ENCODE data around the gene SCFD2. TPM values are rescaled to one million over a fixed set of nuclear protein-coding genes. Genes with fewer than 3 reads are reported as not detected.

Gene SCFD2
- total RNA-seq, 1 experiment from 2014 or later: 12.4 TPM

- TF ChIP-seq CTCF (IDR thresholded peaks at IDR 0.05) (no peak), SP1 (CRISPR knock-in tag; conservative IDR thresholded peaks at IDR 0.05) (no peak), CREM (CRISPR knock-in tag; IDR thresholded peaks at IDR 0.05) (no peak)
- TF ChIP-seq, protein P1, sequence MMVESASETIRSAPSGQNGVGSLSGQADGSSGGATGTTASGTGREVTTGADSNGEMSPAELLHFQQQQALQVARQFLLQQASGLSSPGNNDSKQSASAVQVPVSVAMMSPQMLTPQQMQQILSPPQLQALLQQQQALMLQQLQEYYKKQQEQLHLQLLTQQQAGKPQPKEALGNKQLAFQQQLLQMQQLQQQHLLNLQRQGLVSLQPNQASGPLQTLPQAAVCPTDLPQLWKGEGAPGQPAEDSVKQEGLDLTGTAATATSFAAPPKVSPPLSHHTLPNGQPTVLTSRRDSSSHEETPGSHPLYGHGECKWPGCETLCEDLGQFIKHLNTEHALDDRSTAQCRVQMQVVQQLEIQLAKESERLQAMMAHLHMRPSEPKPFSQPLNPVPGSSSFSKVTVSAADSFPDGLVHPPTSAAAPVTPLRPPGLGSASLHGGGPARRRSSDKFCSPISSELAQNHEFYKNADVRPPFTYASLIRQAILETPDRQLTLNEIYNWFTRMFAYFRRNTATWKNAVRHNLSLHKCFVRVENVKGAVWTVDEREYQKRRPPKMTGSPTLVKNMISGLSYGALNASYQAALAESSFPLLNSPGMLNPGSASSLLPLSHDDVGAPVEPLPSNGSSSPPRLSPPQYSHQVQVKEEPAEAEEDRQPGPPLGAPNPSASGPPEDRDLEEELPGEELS (CRISPR knock-in tag; IDR thresholded peaks at IDR 0.05): no peak
Measured at GRCh38 chr4:52907510-52907909, 458.4 kb downstream of the SCFD2 start (continued).

DNA sequence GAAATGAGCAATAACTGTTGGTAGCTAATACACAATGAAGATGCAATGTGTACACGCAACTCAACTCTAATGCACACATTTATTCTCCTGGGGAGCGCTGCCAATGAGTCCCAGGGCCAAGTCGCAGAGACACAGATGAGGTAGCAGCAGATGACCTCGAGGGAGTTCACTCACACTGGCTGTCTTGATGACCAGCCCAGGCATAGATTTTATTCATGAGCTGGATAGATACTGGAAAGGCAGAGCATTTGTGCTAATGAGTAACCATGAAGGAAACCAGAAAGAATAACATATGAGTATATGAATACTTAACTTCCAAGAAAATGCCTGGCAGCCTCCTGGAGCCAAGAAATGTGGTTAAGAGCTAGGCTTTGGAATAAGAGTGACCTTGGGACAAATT, 461.4 kb downstream of the SCFD2 start:
- no peak for DNase-seq (ENCODE audit: low spot score)
- H3K4me1 Mint-ChIP-seq: peaks cover 11% of the 10 kb centered on the region
- TF ChIP-seq JAZF1 (CRISPR knock-in tag; IDR thresholded peaks at IDR 0.05) (no peak), ZNF317 (CRISPR knock-in tag; IDR thresholded peaks at IDR 0.05; ENCODE audit: borderline replicate concordance, low read depth) (no peak), FOXP1 (CRISPR knock-in tag; IDR thresholded peaks at IDR 0.05; ENCODE audit: borderline replicate concordance) (no peak), ZNF671 (CRISPR knock-in tag; IDR thresholded peaks at IDR 0.05) (no peak), ATF1 (CRISPR knock-in tag; IDR thresholded peaks at IDR 0.05) (no peak), OVOL2 (CRISPR knock-in tag; IDR thresholded peaks at IDR 0.05; ENCODE audit: borderline replicate concordance) (no peak), ZNF121 (CRISPR knock-in tag; IDR thresholded peaks at IDR 0.05) (no peak), ZNF232 (CRISPR knock-in tag; IDR thresholded peaks at IDR 0.05) (no peak)
- ChIA-PET CTCF (no interaction called here), POLR2A (no interaction called here)
- ATAC-seq: no peak
- H3K27me3 Mint-ChIP-seq (ENCODE audit: low read depth): peaks cover 3% of the 10 kb centered on the region
- H3K9me3 Mint-ChIP-seq: peaks cover 30% of the 10 kb centered on the region
- no peak overlapping the region for H3K4me3 Mint-ChIP-seq
- H3K27ac Mint-ChIP-seq: no peak overlapping the region
- H3K36me3 Mint-ChIP-seq: peaks cover 30% of the 10 kb centered on the region

GRCh38 chr4:52903273-52903672, 462.6 kb downstream of the SCFD2 start:
- Mint-ChIP-seq H3K4me1 (0 out of 2 replicates have a peak, but pooled peaks cover 2% of the 10 kb centered on the region), H3K9me3 (peaks cover 39% of the 10 kb centered on the region), H3K27ac (no peak overlapping the region), H3K27me3 (ENCODE audit: low read depth) (peaks cover 3% of the 10 kb centered on the region), H3K4me3 (no peak overlapping the region), H3K36me3 (peaks cover 34% of the 10 kb centered on the region)
- CTCF ChIA-PET: interaction anchor here (1.8 kb wide), 1 partner anchor 9 kb away, joined by 15 read pairs; no protein-coding TSS in a partner anchor
- TF ChIP-seq AFF4 (CRISPR knock-in tag; IDR thresholded peaks at IDR 0.05; ENCODE audit: borderline replicate concordance) (no peak), RORB (CRISPR knock-in tag; IDR thresholded peaks at IDR 0.05) (no peak), MYBL2 (CRISPR knock-in tag; IDR thresholded peaks at IDR 0.05) (no peak), ZBTB43 (CRISPR knock-in tag; IDR thresholded peaks at IDR 0.05) (no peak), MXD4 (CRISPR knock-in tag; IDR thresholded peaks at IDR 0.05; ENCODE audit: borderline replicate concordance) (no peak), HMGA2 (CRISPR knock-in tag; IDR thresholded peaks at IDR 0.05) (no peak), SMAD3 (CRISPR knock-in tag; IDR thresholded peaks at IDR 0.05; ENCODE audit: borderline replicate concordance) (no peak), OVOL2 (CRISPR knock-in tag; IDR thresholded peaks at IDR 0.05; ENCODE audit: borderline replicate concordance) (no peak)
- TF ChIP-seq, protein P2, sequence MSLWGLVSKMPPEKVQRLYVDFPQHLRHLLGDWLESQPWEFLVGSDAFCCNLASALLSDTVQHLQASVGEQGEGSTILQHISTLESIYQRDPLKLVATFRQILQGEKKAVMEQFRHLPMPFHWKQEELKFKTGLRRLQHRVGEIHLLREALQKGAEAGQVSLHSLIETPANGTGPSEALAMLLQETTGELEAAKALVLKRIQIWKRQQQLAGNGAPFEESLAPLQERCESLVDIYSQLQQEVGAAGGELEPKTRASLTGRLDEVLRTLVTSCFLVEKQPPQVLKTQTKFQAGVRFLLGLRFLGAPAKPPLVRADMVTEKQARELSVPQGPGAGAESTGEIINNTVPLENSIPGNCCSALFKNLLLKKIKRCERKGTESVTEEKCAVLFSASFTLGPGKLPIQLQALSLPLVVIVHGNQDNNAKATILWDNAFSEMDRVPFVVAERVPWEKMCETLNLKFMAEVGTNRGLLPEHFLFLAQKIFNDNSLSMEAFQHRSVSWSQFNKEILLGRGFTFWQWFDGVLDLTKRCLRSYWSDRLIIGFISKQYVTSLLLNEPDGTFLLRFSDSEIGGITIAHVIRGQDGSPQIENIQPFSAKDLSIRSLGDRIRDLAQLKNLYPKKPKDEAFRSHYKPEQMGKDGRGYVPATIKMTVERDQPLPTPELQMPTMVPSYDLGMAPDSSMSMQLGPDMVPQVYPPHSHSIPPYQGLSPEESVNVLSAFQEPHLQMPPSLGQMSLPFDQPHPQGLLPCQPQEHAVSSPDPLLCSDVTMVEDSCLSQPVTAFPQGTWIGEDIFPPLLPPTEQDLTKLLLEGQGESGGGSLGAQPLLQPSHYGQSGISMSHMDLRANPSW (CRISPR knock-in tag; conservative IDR thresholded peaks at IDR 0.05; ENCODE audit: low read depth): no peak
- POLR2A ChIA-PET: no interaction called here
- ATAC-seq: no peak
- no peak for DNase-seq (ENCODE audit: low spot score)

Data from WTC11 (cell line).